Measurements from ENCODE around the gene LEMD2. TPM values are rescaled to one million over a fixed set of nuclear protein-coding genes. Genes with fewer than 3 reads are reported as not detected.

LEMD2 gene
- polyA plus RNA-seq, 1 donor (not counting 4 experiments of a cell fraction or from before 2014, with no cell fraction given): 48.6 TPM

DNA sequence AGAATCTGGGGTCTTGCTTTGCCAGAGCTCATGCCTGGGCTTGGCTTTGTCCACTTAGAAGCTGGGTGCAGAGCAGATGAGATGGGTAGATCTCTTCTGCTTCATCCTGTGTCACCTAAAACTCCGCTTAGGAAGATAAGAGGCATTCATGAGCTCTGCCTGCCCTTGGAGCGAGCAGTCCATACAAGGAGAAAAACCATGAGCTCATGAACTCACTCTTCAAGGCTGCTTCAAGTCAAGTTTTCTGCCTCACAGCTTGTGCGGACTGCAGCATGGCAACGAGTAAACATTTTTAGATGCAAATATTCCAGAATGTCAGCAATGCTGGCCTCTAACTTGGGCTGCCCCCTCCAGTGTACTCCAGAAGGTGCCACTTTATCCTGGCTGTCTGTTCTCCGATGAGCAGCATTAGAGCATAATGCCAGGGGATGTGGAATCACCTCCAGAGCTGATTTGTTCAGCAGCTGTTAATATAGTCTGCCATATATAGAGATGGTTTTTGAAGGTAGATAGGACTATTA is 66.8 kb downstream of the LEMD2 start:
- Histone ChIP-seq H3K4me2 (ENCODE audit: control insufficient read depth, extremely low read depth, insufficient read depth, low read depth, low read length) (no peak overlapping the region), H3K9me1 (ENCODE audit: control insufficient read depth, extremely low read depth, insufficient read depth, low read length) (no peaks in the 10 kb centered on the region), H3K9ac (ENCODE audit: control insufficient read depth, extremely low read depth, insufficient read depth, low read length) (no peak overlapping the region), H4K20me1 (ENCODE audit: control insufficient read depth, extremely low read depth, insufficient read depth, low read length) (no peaks in the 10 kb centered on the region), H3K36me3 (ENCODE audit: control insufficient read depth in 2 of 2, extremely low read depth in 1 of 2, insufficient read depth in 2 of 2, low read length in 2 of 2) (no peaks in the 10 kb centered on the region), H3K27ac (ENCODE audit: control insufficient read depth, insufficient read depth, low read length) (no peak overlapping the region), H3K4me1 (ENCODE audit: control insufficient read depth, extremely low read depth, insufficient read depth, low read length) (peaks cover 24% of the 10 kb centered on the region), H3K79me2 (ENCODE audit: control insufficient read depth, insufficient read depth, low read length) (no peaks in the 10 kb centered on the region), H3K27me3 (ENCODE audit: control insufficient read depth, extremely low read depth, insufficient read depth, low read length) (peaks cover 16% of the 10 kb centered on the region), H2AFZ (ENCODE audit: control insufficient read depth, low read length) (no peak overlapping the region), H3K9me3 (ENCODE audit: control insufficient read depth, low read depth, low read length) (no peaks in the 10 kb centered on the region), H3K4me3 (ENCODE audit: control insufficient read depth in 2 of 3, extremely low read depth in 1 of 3, insufficient read depth in 2 of 3, low read depth in 1 of 3, low read length in 3 of 3) (no peak overlapping the region)
- FAIRE-seq (no peak), DNase-seq (ENCODE audit: low read depth, low spot score) (no peak)
- dilution Hi-C loops (cut with MboI; ENCODE audit: extremely low pct_ligation_motif_present, low sequenced_read_pairs): no loop called here
- TF ChIP-seq EZH2 (IDR thresholded peaks at IDR 0.05; ENCODE audit: low read length): no peak
- TF ChIP-seq, protein P1, sequence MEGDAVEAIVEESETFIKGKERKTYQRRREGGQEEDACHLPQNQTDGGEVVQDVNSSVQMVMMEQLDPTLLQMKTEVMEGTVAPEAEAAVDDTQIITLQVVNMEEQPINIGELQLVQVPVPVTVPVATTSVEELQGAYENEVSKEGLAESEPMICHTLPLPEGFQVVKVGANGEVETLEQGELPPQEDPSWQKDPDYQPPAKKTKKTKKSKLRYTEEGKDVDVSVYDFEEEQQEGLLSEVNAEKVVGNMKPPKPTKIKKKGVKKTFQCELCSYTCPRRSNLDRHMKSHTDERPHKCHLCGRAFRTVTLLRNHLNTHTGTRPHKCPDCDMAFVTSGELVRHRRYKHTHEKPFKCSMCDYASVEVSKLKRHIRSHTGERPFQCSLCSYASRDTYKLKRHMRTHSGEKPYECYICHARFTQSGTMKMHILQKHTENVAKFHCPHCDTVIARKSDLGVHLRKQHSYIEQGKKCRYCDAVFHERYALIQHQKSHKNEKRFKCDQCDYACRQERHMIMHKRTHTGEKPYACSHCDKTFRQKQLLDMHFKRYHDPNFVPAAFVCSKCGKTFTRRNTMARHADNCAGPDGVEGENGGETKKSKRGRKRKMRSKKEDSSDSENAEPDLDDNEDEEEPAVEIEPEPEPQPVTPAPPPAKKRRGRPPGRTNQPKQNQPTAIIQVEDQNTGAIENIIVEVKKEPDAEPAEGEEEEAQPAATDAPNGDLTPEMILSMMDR (optimal IDR thresholded peaks at IDR 0.05 in 1 of 3, IDR thresholded peaks at IDR 0.05 in 1 of 3, conservative IDR thresholded peaks at IDR 0.05 in 1 of 3; ENCODE audit: extremely low read depth in 1 of 3, insufficient read depth in 2 of 3, low read length in 3 of 3): no peak

DNA sequence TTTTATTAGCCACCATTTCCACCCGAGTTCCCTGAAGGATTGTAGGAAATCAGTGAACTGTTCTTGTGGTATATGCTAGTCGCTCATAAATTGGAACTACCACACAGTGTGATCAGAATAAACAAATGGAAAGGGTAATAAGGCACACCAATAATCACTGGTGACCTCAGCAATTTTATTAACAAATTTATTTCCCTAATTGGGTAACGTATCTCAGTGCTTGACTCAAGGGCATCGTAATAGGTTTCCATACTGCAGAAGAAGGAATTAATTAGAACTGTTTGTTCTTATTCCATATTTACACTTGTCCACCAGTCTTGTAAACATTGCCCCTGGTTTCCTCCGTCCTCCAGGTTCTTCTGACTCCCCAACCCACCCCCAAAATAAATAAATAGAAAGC is 67.4 kb downstream of the LEMD2 start:
- dilution Hi-C loops (cut with MboI; ENCODE audit: extremely low pct_ligation_motif_present, low sequenced_read_pairs): no loop called here
- H3K27ac ChIP-seq (ENCODE audit: control insufficient read depth, insufficient read depth, low read length): no peak overlapping the region

More for the DNA sequence above, 67.4 kb downstream of the LEMD2 start:
- Histone ChIP-seq H3K4me3 (ENCODE audit: control insufficient read depth in 2 of 3, extremely low read depth in 1 of 3, insufficient read depth in 2 of 3, low read depth in 1 of 3, low read length in 3 of 3) (no peak overlapping the region), H4K20me1 (ENCODE audit: control insufficient read depth, extremely low read depth, insufficient read depth, low read length) (no peaks in the 10 kb centered on the region), H3K9me1 (ENCODE audit: control insufficient read depth, extremely low read depth, insufficient read depth, low read length) (no peaks in the 10 kb centered on the region), H3K4me1 (ENCODE audit: control insufficient read depth, extremely low read depth, insufficient read depth, low read length) (peaks cover 30% of the 10 kb centered on the region), H3K9ac (ENCODE audit: control insufficient read depth, extremely low read depth, insufficient read depth, low read length) (no peak overlapping the region), H3K9me3 (ENCODE audit: control insufficient read depth, low read depth, low read length) (no peaks in the 10 kb centered on the region), H3K36me3 (ENCODE audit: control insufficient read depth in 2 of 2, extremely low read depth in 1 of 2, insufficient read depth in 2 of 2, low read length in 2 of 2) (no peaks in the 10 kb centered on the region), H3K27me3 (ENCODE audit: control insufficient read depth, extremely low read depth, insufficient read depth, low read length) (peaks cover 9% of the 10 kb centered on the region), H3K4me2 (ENCODE audit: control insufficient read depth, extremely low read depth, insufficient read depth, low read depth, low read length) (no peak overlapping the region), H2AFZ (ENCODE audit: control insufficient read depth, low read length) (no peak overlapping the region), H3K79me2 (ENCODE audit: control insufficient read depth, insufficient read depth, low read length) (no peaks in the 10 kb centered on the region)
- DNase-seq (ENCODE audit: low read depth, low spot score): no peak
- no peak for TF ChIP-seq EZH2 (IDR thresholded peaks at IDR 0.05; ENCODE audit: low read length)
- TF ChIP-seq, protein P1 (optimal IDR thresholded peaks at IDR 0.05 in 1 of 3, IDR thresholded peaks at IDR 0.05 in 1 of 3, conservative IDR thresholded peaks at IDR 0.05 in 1 of 3; ENCODE audit: extremely low read depth in 1 of 3, insufficient read depth in 2 of 3, low read length in 3 of 3): no peak
- no peak for FAIRE-seq

Other genes starting within 250 kb of the LEMD2 start
- 61.1 to 93.0 TPM (median 71.1 TPM) in 3 replicates for gene BAK1, start 208.9 kb downstream of the LEMD2 start, polyA plus RNA-seq
- 43.3 to 78.0 TPM (median 45.0 TPM) in 3 replicates for gene ITPR3, start 167.8 kb downstream of the LEMD2 start, polyA plus RNA-seq
- gene UQCC2, start 77.4 kb downstream of the LEMD2 start, polyA plus RNA-seq: 43.8 to 76.7 TPM (median 71.4 TPM) in 3 replicates
- 0.05 TPM in 1 of 3 replicates, not detected in the others for gene IP6K3, start 42.2 kb downstream of the LEMD2 start, polyA plus RNA-seq
- not detected in 3 replicates for gene MLN, start 14.9 kb upstream of the LEMD2 start, polyA plus RNA-seq

Data from keratinocyte (primary cell).